Measurements from ENCODE around the gene MAD2L2. TPM values are rescaled to one million over a fixed set of nuclear protein-coding genes. Genes with fewer than 3 reads are reported as not detected.

Gene MAD2L2
- total and polyA plus RNA-seq, 9 of the 15 experiments (the other 6 are each of a cell fraction or from before 2014, with no cell fraction given) = 12.4 to 286 (median 143) TPM

- Histone ChIP-seq H3K9me3 (replicated peaks; ENCODE audit: control insufficient read depth, insufficient read depth, low read depth, low read length) (no peaks in the 10 kb centered on the region), H3K79me2 (ENCODE audit: control insufficient read depth, insufficient read depth, low read length) (no peaks in the 10 kb centered on the region), H3K27me3 (ENCODE audit: control insufficient read depth in 2 of 2, insufficient read depth in 2 of 2, low read length in 2 of 2) (no peaks in the 10 kb centered on the region), H3K9ac (ENCODE audit: insufficient read depth in 1 of 2, low read depth in 2 of 2, low read length in 2 of 2) (peak overlapping the region; percentile 15 to 70; a peak in 3 of 4 replicates), H3K4me3 (no peak overlapping the region), H3K4me2 (ENCODE audit: insufficient read depth, low read length) (peak overlapping the region; percentile 47; the same call in 1 of the 2 replicates), H3K9me1 (ENCODE audit: control insufficient read depth, insufficient read depth, low read length) (no peaks in the 10 kb centered on the region), H4K20me1 (replicated peaks; ENCODE audit: control insufficient read depth, insufficient read depth, low read length) (no peaks in the 10 kb centered on the region), H2AFZ (ENCODE audit: low read depth, low read length) (peak overlapping the region; percentile 88), H3K27ac (ENCODE audit: extremely low read depth, low read depth, low read length) (peak overlapping the region; percentile 54; the same call in 1 of the 3 replicates), H3K4me1 (replicated peaks in 1 of 2; ENCODE audit: control insufficient read depth in 2 of 2, insufficient read depth in 2 of 2, low read length in 2 of 2) (peaks cover 34 to 36% of the 10 kb centered on the region in 2 experiments), H3K36me3 (ENCODE audit: control insufficient read depth, insufficient read depth, low read length) (no peaks in the 10 kb centered on the region)
- 51% methylated on average over 50 of the region's 64 CpGs for WGBS (ENCODE audit: insufficient coverage, low coverage, missing lambda C conversion rate)
- ATAC-seq (peak; percentile 45), FAIRE-seq (peak; percentile 67), DNase-seq (ENCODE audit: extremely low read depth in 1 of 4, low spot score in 3 of 4) (peak in 3 of 4 experiments; percentile 59 to 62 (median 60))
- ChIA-PET CTCF (ENCODE audit: low intra/inter-chr PET ratio) (no interaction called here), POLR2A (interaction anchor here (0.6 to 1.5 kb wide), 12 partner anchors 9 to 219 kb away, joined by 3 to 14 read pairs (median 4); partner anchors contain the start of gene FBXO6)
- no TSS peak for BruUV-seq (replicated peaks)
- in situ Hi-C loops (cut with MboI) = no loop called here
- intact Hi-C loops (cut with micrococcal nuclease) = no loop called here
- TF ChIP-seq TEAD1 (CRISPR knock-in tag; IDR thresholded peaks at IDR 0.05) = no peak
- TF ChIP-seq UBTF (IDR thresholded peaks at IDR 0.05; ENCODE audit: borderline replicate concordance in 1 of 2, low read depth in 2 of 2, low read length in 2 of 2) = 0 out of 4 replicates have a peak, but pooled peaks of 1 of the 2 experiments have one; percentile 20
- TF ChIP-seq ZHX1 (conservative IDR thresholded peaks at IDR 0.05; ENCODE audit: low read length) = no peak
- peak; percentile 71; the same call in 1 of the 2 replicates for TF ChIP-seq NR2C1 (IDR thresholded peaks at IDR 0.05)
- TF ChIP-seq NR2C1 (tag; IDR thresholded peaks at IDR 0.05) = peak; percentile 47; the same call in 1 of the 2 replicates
- TF ChIP-seq ZNF184 (CRISPR knock-in tag; IDR thresholded peaks at IDR 0.05) = no peak
- peak; percentile 25 for TF ChIP-seq HMGN3 (IDR thresholded peaks at IDR 0.05; ENCODE audit: borderline replicate concordance, extremely low read depth, insufficient read length, low read depth, low read length)
- TF ChIP-seq ZFP36 (IDR thresholded peaks at IDR 0.05; ENCODE audit: low read depth, low read length, partially characterized antibody) = no peak
- no peak for TF ChIP-seq MYNN (IDR thresholded peaks at IDR 0.05)
- no peak for TF ChIP-seq MYNN (CRISPR knock-in tag; IDR thresholded peaks at IDR 0.05)
- TF ChIP-seq BCOR (IDR thresholded peaks at IDR 0.05) = 0 out of 2 replicates have a peak, but pooled peaks have one; percentile 8
- TF ChIP-seq KDM1A (IDR thresholded peaks at IDR 0.05) = 0 out of 4 replicates have a peak, but pooled peaks of 1 of the 2 experiments have one; percentile 18
Measured at GRCh38 chr1:11690397-11691301, 9.7 kb upstream of the MAD2L2 start.
